Ovary (tissue), 3 donors: ENCODE measurements around the gene JPH3.

Experiments used
- EP300 ChIP-seq: sonication (generic); formaldehyde crosslinking; IDR thresholded peaks from one replicate; pipeline ENCODE4 v1.6.1; 2017; ENCODE audit warnings: antibody characterized with exemption
- POLR2A ChIP-seq: fragments of 450-650 bp; IDR thresholded peaks from one replicate; pipeline ENCODE4 v1.6.1; 2017; ENCODE audit warnings: antibody characterized with exemption, mild to moderate bottlenecking, moderate library complexity
- TF ChIP-seq, protein P1 (sequence below), 3 donors: fragments of 450-650 bp in 2 of 3; fragments of 200-600 bp in 1 of 3; IDR thresholded peaks; one replicate each; pipeline versions ENCODE4 v1.5.1 to v1.8.0; 2016 to 2022; ENCODE audit warnings: antibody characterized with exemption in 3 of 3, mild to moderate bottlenecking in 1 of 3
- donor health status: DM: no; HTN: no; CAD: no.

DNA sequence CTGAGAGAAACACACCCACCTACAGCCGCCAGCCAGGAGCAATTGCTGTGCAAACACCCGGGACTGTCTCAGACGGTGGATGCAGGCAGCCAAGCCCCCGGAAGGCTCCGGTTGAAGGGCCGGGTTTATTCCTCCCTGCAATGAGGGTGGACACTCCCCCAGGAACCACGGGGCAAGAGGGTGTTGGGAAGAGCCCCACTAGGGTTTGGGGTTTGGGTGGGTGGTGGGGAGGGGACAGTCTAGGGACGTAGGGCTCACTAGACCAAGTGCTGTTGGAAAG lies 19.2 kb downstream of the JPH3 start:
- no peak for TF ChIP-seq POLR2A
- TF ChIP-seq, protein P1, sequence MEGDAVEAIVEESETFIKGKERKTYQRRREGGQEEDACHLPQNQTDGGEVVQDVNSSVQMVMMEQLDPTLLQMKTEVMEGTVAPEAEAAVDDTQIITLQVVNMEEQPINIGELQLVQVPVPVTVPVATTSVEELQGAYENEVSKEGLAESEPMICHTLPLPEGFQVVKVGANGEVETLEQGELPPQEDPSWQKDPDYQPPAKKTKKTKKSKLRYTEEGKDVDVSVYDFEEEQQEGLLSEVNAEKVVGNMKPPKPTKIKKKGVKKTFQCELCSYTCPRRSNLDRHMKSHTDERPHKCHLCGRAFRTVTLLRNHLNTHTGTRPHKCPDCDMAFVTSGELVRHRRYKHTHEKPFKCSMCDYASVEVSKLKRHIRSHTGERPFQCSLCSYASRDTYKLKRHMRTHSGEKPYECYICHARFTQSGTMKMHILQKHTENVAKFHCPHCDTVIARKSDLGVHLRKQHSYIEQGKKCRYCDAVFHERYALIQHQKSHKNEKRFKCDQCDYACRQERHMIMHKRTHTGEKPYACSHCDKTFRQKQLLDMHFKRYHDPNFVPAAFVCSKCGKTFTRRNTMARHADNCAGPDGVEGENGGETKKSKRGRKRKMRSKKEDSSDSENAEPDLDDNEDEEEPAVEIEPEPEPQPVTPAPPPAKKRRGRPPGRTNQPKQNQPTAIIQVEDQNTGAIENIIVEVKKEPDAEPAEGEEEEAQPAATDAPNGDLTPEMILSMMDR (IDR thresholded peaks at IDR 0.05): no peak
- TF ChIP-seq EP300: no peak
